HepG2 (cell line): Measurements from ENCODE around the gene SPSB2. TPM values are rescaled to one million over a fixed set of nuclear protein-coding genes. Genes with fewer than 3 reads are reported as not detected.

Experiments used
- DBP ChIP-seq: sonication (generic); formaldehyde crosslinking; IDR thresholded peaks from 2 replicates; pipeline ENCODE4 v1.4.0; 2020; ENCODE audit warnings: missing genetic modification reagents; ENCODE audit errors: not compliant biosample characterization
- FLYWCH1 ChIP-seq: sonication (generic); formaldehyde crosslinking; IDR thresholded peaks from 2 replicates; pipeline ENCODE4 v1.8.1; 2023; ENCODE audit warnings: mild to moderate bottlenecking, missing genetic modification reagents
- HCFC1 ChIP-seq: fragments of 150-350 bp; IDR thresholded peaks from 2 replicates; pipeline ENCODE4 v1.6.1; 2014; ENCODE audit warnings: low read depth, low read length
- HES4 ChIP-seq: sonication (generic); formaldehyde crosslinking; IDR thresholded peaks from 2 replicates; pipeline ENCODE4 v1.9.0; 2021; ENCODE audit warnings: mild to moderate bottlenecking, missing genetic modification reagents, borderline replicate concordance
- HMGA1 ChIP-seq: sonication (generic); formaldehyde crosslinking; conservative IDR thresholded peaks from 2 replicates; pipeline ENCODE4 v1.4.0; 2020; ENCODE audit warnings: missing genetic modification reagents
- HNRNPH1 ChIP-seq: fragments of 200-400 bp; formaldehyde crosslinking; optimal IDR thresholded peaks from 2 replicates; pipeline ENCODE3; 2017; ENCODE audit warnings: mild to moderate bottlenecking, low read depth, low read length
- HOXA5 ChIP-seq: sonication (generic); formaldehyde crosslinking; IDR thresholded peaks from 2 replicates; pipeline ENCODE4 v1.4.0; 2020; ENCODE audit warnings: missing genetic modification reagents
- KDM5A ChIP-seq: fragments of 200-600 bp; sonication (generic); IDR thresholded peaks from 2 replicates; pipeline ENCODE4 v1.7.0; 2018; ENCODE audit warnings: antibody characterized with exemption, mild to moderate bottlenecking, low read length, borderline replicate concordance
- KDM6A ChIP-seq: IDR thresholded peaks from 2 replicates; pipeline ENCODE4 v1.6.1; 2016; ENCODE audit warnings: low read depth
- NONO ChIP-seq, 2 experiments: fragments of 450-650 bp in 1 of 2; sonication (generic) in 1 of 2; formaldehyde crosslinking in 1 of 2; IDR thresholded peaks in 1 of 2; conservative IDR thresholded peaks in 1 of 2; 2 replicates each; pipeline versions ENCODE4 v1.6.1 to v1.8.0; 2017 to 2022; ENCODE audit warnings: mild to moderate bottlenecking in 1 of 2, missing genetic modification reagents in 1 of 2, moderate library complexity in 1 of 2
- PHF5A ChIP-seq: IDR thresholded peaks from one replicate; pipeline ENCODE4 v1.6.1; 2018; ENCODE audit warnings: low read depth, missing genetic modification reagents; ENCODE audit not compliant: unreplicated experiment
- PITX1 ChIP-seq: sonication (generic); formaldehyde crosslinking; IDR thresholded peaks from 2 replicates; pipeline ENCODE4 v1.5.1; 2020; ENCODE audit warnings: mild to moderate bottlenecking, missing genetic modification reagents
- PTBP1 ChIP-seq: fragments of 200-400 bp; formaldehyde crosslinking; IDR thresholded peaks from 2 replicates; pipeline ENCODE4 v1.6.1; 2018; ENCODE audit warnings: low read length, low read depth; ENCODE audit not compliant: poor library complexity, severe bottlenecking
- RARG ChIP-seq: sonication (generic); formaldehyde crosslinking; IDR thresholded peaks from 2 replicates; pipeline ENCODE4 v1.4.0; 2020; ENCODE audit warnings: low read depth, mild to moderate bottlenecking, missing genetic modification reagents
- SIN3A ChIP-seq: IDR thresholded peaks from 2 replicates; pipeline ENCODE4 v1.6.1; 2011; ENCODE audit warnings: low read depth, mild to moderate bottlenecking, control low read depth, low read length, borderline replicate concordance
- SP140L ChIP-seq: sonication (generic); formaldehyde crosslinking; IDR thresholded peaks from 2 replicates; pipeline ENCODE4 v1.4.0; 2020; ENCODE audit warnings: missing genetic modification reagents, borderline replicate concordance
- SYNCRIP ChIP-seq: fragments of 200-400 bp; formaldehyde crosslinking; IDR thresholded peaks from 2 replicates; pipeline ENCODE4 v1.6.1; 2018; ENCODE audit warnings: mild to moderate bottlenecking, low read depth, low read length; ENCODE audit not compliant: insufficient read depth
- TFE3 ChIP-seq: IDR thresholded peaks from 2 replicates; pipeline ENCODE4 v1.6.1; 2016
- ZNF12 ChIP-seq: sonication (generic); formaldehyde crosslinking; IDR thresholded peaks from 2 replicates; pipeline ENCODE4 v1.5.0; 2020; ENCODE audit warnings: missing genetic modification reagents
- ZNF274 ChIP-seq: sonication (generic); formaldehyde crosslinking; IDR thresholded peaks from 2 replicates; pipeline ENCODE4 v1.5.1; 2020; ENCODE audit warnings: mild to moderate bottlenecking, missing genetic modification reagents
- ZNF317 ChIP-seq: sonication (generic); formaldehyde crosslinking; IDR thresholded peaks from 2 replicates; pipeline ENCODE4 v1.5.0; 2020; ENCODE audit warnings: mild to moderate bottlenecking, missing genetic modification reagents
- ZNF557 ChIP-seq: sonication (generic); formaldehyde crosslinking; IDR thresholded peaks from 2 replicates; pipeline ENCODE4 v1.4.0; 2020; ENCODE audit warnings: missing genetic modification reagents
- ZNF709 ChIP-seq: sonication (generic); formaldehyde crosslinking; IDR thresholded peaks from 2 replicates; pipeline ENCODE4 v1.5.0; 2020; ENCODE audit warnings: mild to moderate bottlenecking, missing genetic modification reagents
- ZNF773 ChIP-seq: sonication (generic); formaldehyde crosslinking; IDR thresholded peaks from 2 replicates; pipeline ENCODE4 v1.4.0; 2020; ENCODE audit warnings: missing genetic modification reagents, borderline replicate concordance
- polyA plus RNA-seq, 8 experiments: library from polyadenylated mRNA; depleted of rRNA in 3 of 8; stranded (reverse) in 7 of 8; unstranded in 1 of 8; fragments of >200 nt; fragmentation: Illumina TruSeq in 4 of 8; extraction: Trizol in 4 of 8; gene quantifications; 2 replicates each; pipeline versions ENCODE4 v1.2.1 to v1.2.3, GENCODE V29; 2011 to 2016; ENCODE audit warnings: low read depth in 4 of 8, missing spikeins in 1 of 8, mixed read lengths in 1 of 8; ENCODE audit not compliant: insufficient read depth in 1 of 8
- total RNA-seq, 5 experiments: library from RNA; depleted of rRNA; stranded (reverse); fragments of >200 nt; fragmentation: Illumina TruSeq; extraction: Trizol; gene quantifications; 2 replicates each; pipeline ENCODE4 v1.2.3, GENCODE V29; 2016; ENCODE audit warnings: low read depth in 1 of 5
- TF ChIP-seq, protein P1 (sequence below): sonication (generic); formaldehyde crosslinking; IDR thresholded peaks from 2 replicates; pipeline ENCODE4 v1.5.1; 2020; ENCODE audit warnings: mild to moderate bottlenecking, missing genetic modification reagents, moderate library complexity

The SPSB2 gene
- total and polyA plus RNA-seq, 2 of the 13 experiments (the other 11 are each of a cell fraction or from before 2014, with no cell fraction given): 2.0 to 6.2 TPM

GRCh38 chr12:6828781-6829535 lies 44.1 kb downstream of the SPSB2 start (continued):
- TF ChIP-seq SYNCRIP: no peak
- no peak for TF ChIP-seq ZNF557
- TF ChIP-seq HOXA5 (CRISPR knock-in tag): no peak
- TF ChIP-seq KDM6A (CRISPR knock-in tag): no peak
- TF ChIP-seq ZNF317 (CRISPR knock-in tag): peak; percentile 51; the same call in 1 of the 2 replicates
- no peak for TF ChIP-seq SP140L (CRISPR knock-in tag)
- TF ChIP-seq HES4 (CRISPR knock-in tag): no peak
- no peak for TF ChIP-seq ZNF12 (CRISPR knock-in tag)
- TF ChIP-seq ZNF274 (CRISPR knock-in tag): no peak; the same call in 1 of the 2 replicates
- TF ChIP-seq NONO (IDR thresholded peaks at IDR 0.05): no peak
- 0 out of 2 replicates have a peak, but pooled peaks have one; percentile 32 for TF ChIP-seq NONO (CRISPR knock-in tag; conservative IDR thresholded peaks at IDR 0.05)
- TF ChIP-seq PITX1 (CRISPR knock-in tag): no peak; the same call in 1 of the 2 replicates
- no peak for TF ChIP-seq HCFC1
- TF ChIP-seq PTBP1: no peak
- TF ChIP-seq PHF5A (CRISPR knock-in tag): no peak
- no peak; the same call in 1 of the 2 replicates for TF ChIP-seq SIN3A
- TF ChIP-seq, protein P1, sequence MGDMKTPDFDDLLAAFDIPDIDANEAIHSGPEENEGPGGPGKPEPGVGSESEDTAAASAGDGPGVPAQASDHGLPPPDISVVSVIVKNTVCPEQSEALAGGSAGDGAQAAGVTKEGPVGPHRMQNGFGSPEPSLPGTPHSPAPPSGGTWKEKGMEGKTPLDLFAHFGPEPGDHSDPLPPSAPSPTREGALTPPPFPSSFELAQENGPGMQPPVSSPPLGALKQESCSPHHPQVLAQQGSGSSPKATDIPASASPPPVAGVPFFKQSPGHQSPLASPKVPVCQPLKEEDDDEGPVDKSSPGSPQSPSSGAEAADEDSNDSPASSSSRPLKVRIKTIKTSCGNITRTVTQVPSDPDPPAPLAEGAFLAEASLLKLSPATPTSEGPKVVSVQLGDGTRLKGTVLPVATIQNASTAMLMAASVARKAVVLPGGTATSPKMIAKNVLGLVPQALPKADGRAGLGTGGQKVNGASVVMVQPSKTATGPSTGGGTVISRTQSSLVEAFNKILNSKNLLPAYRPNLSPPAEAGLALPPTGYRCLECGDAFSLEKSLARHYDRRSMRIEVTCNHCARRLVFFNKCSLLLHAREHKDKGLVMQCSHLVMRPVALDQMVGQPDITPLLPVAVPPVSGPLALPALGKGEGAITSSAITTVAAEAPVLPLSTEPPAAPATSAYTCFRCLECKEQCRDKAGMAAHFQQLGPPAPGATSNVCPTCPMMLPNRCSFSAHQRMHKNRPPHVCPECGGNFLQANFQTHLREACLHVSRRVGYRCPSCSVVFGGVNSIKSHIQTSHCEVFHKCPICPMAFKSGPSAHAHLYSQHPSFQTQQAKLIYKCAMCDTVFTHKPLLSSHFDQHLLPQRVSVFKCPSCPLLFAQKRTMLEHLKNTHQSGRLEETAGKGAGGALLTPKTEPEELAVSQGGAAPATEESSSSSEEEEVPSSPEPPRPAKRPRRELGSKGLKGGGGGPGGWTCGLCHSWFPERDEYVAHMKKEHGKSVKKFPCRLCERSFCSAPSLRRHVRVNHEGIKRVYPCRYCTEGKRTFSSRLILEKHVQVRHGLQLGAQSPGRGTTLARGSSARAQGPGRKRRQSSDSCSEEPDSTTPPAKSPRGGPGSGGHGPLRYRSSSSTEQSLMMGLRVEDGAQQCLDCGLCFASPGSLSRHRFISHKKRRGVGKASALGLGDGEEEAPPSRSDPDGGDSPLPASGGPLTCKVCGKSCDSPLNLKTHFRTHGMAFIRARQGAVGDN (CRISPR knock-in tag): peak; percentile 88
- no peak for TF ChIP-seq DBP (CRISPR knock-in tag)
- no peak; the same call in 1 of the 2 replicates for TF ChIP-seq KDM5A
- TF ChIP-seq FLYWCH1 (CRISPR knock-in tag): no peak
- no peak for TF ChIP-seq ZNF773 (CRISPR knock-in tag)
- no peak for TF ChIP-seq RARG (CRISPR knock-in tag)
- no peak for TF ChIP-seq HMGA1 (CRISPR knock-in tag)
- TF ChIP-seq HNRNPH1: no peak
- no peak; the same call in none of the 2 replicates for TF ChIP-seq ZNF709
- no peak for TF ChIP-seq TFE3 (CRISPR knock-in tag)
